Measurements from ENCODE around the gene PMF1. TPM values are rescaled to one million over a fixed set of nuclear protein-coding genes. Genes with fewer than 3 reads are reported as not detected.

The PMF1 gene
- total RNA-seq, 1 experiment from 2014 or later, result 109 TPM

DNA sequence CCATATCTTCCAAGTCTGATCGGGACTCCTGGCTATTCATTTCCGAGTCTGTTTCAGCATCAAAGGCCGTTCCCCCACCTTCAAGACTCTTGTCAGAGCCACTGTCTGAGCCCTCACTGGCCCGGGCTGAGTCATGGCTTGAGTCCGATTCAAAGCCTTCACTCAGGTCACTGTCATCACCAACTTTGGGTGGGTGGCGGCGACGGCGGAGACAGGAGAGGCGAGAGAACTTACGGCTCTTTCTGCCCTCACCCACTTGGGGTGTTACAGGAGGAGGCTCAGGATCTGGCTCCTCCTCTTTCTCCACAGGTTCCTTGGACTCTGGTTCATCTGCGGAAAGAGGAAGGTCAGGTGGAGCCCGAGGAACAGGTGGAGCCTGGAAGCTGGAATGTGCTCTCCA, 53.2 kb downstream of the PMF1 start:
- no peak for DNase-seq (ENCODE audit: low read depth)

DNA sequence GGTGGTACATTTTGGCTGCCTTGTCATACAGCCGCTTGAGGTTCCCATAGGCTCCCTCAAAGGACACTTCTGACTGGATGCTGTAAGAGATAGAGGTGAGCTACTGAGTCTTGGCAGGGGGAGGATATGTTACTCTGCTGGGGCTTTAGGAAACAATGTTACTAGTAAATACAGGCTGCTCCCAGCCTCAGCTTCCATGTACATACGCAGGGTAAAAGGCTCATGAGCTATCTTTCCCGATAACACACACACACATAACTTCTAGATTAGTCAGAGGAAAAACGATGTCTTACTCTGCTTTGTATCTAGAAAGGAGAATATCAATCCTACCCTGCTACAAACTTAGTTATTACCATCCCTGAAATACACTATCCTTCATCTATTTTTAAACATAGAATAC, 55.5 kb downstream of the PMF1 start:
- no peak for DNase-seq (ENCODE audit: low read depth)

GRCh38 chr1:156270314-156270713, 57.5 kb downstream of the PMF1 start:
- DNase-seq (ENCODE audit: low read depth), result no peak

- DNase-seq (ENCODE audit: low read depth), result no peak
Measured at GRCh38 chr1:156276532-156276931, 63.7 kb downstream of the PMF1 start.

GRCh38 chr1:156276966-156277381, 64.2 kb downstream of the PMF1 start:
- DNase-seq (ENCODE audit: low read depth), result no peak

DNA sequence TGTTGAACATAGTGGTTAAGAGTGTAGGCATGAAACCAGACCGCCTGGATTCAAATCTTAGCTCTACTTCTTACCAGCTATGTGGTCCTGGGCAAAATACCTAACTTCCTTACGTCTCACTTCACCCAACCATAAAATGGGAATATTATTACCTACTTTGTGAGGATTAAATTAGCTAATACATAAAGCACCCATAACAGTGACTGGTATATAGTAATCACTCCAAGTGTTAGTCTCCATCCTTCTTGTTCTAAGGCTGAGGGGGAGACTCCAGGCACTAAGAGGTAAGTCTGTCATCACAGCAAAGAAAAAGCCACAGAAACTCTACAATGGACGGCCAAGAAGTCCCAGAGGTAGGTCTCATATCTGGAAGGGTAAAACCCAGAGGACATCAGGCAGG, 67.0 kb downstream of the PMF1 start:
- DNase-seq (ENCODE audit: low read depth), result no peak

DNA sequence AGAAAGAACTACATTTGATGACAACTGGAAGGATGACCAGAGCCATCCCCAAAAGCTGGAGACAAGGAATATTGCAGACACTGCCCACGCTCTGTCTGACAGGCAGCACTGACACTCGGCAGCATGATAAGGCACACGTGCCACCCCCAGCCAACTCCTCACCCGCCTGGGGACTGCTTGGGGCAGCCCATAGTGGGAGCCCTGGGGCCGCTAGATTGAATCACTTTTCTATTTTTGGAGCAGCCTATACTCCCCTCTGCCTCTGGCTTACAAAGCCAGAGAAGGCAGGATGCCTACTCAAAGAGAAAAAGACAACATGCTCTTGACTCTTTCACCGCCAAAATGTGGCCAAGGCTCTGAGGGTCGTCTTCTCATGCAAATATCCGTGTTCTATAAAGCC, 68.5 kb downstream of the PMF1 start:
- peak; percentile 45 for DNase-seq (ENCODE audit: low read depth)

GRCh38 chr1:156281693-156282478, 69.1 kb downstream of the PMF1 start:
- peak; percentile 48 for DNase-seq (ENCODE audit: low read depth)

DNA sequence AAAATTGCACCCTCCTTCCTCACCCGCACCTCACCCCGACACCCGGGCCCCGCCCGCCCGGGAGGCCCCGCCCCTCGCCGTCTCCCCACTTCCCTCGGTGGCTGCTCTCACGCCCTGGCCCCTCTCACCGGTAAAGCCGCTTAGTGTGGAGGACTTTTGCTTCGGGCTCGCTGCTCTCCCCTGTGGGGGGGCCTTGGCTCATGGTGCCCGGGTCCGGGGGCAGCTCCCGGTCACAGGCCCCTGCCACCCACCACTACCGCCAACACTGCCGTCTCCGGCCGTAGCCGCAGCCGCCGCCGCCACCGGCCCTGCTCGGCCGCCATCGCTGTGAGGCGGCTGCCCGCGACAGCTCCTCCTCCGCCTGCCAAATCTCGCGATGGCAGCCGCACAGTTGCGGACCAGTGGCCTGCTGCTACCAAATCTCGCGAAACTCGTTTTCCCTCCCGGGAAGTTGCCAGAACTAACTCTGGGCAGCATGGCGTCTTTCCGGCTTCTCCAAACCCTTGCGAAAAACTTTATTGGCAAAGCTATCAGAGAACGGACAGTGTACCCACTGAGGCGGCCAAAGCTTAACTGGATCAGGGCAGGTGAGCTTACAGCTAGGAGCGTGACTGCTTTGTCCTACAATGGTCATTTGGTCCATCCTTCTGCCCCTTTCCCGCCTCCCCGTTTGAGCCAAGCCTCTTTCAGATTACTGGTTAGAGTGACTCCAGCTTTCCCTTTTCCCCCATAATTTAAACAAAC, 69.8 kb downstream of the PMF1 start, which contains the start of gene SMG5:
Gene SMG5, minus strand, starts transcription at position 347 of the 744 bp plus-strand sequence. Its CDS starts 145 bp downstream, at position 202.
- peak; percentile 99 for DNase-seq (ENCODE audit: low read depth)

DNA sequence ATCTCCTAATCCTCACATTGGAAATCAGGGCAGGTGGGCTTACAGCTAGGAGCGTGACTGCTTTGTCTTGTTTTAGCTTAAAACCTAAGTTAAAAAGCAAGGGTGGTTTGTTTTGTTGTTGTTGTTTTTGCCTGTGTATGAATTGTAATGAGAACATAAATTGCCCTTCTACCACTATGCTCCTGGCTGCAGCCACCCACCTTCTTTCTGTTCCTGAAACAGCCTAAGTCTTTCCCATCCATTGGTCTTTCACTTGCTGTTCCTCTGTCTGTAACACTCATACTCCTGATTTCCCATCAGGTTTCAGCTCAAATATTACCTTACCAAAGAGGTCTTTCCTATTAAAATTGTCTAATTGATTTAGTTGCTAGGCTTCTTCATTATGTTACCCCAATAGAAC, 70.7 kb downstream of the PMF1 start:
- no peak for DNase-seq (ENCODE audit: low read depth)

- no peak for DNase-seq (ENCODE audit: low read depth)
Measured at GRCh38 chr1:156284112-156284511, 71.3 kb downstream of the PMF1 start, which contains the start of gene TMEM79. Gene TMEM79, plus strand, starts transcription at chr1:156284325. Its CDS starts 902 bp downstream, at chr1:156285227.

DNA sequence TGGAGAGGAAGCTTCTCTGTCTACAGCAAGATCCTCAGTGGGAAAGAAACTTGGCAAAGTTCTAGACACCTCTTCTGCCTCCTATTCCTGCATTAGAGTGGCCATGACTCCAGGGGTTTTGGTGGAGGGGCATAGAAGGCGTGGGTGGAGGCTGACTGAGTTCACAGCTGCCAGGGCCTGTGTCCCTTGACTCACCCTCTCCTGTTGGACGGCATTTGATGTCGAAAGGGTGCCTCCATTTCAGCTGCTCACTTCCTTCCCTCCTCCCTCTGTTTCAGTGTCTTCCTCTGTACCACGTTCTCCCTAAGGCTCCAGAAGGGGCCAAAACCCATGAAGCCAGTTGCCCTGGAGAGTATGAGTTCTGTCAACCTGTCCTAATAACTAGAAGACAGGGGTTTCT, 72.0 kb downstream of the PMF1 start:
- DNase-seq (ENCODE audit: low read depth), result no peak

- no peak for DNase-seq (ENCODE audit: low read depth)
Measured at GRCh38 chr1:156285437-156285836, 72.6 kb downstream of the PMF1 start.

- no peak for DNase-seq (ENCODE audit: low read depth)
Measured at GRCh38 chr1:156286061-156286460, 73.3 kb downstream of the PMF1 start.

Other genes starting within 250 kb of the PMF1 start
- gene ARHGEF2, start 234.5 kb upstream of the PMF1 start, total RNA-seq (2014; rRNA removed; shearing (Covaris generic)), result 47.3 and 51.6 TPM in 2 replicates
- 1,065 and 1,666 TPM in 2 replicates for gene SSR2, start 192.1 kb upstream of the PMF1 start, total RNA-seq (2014; rRNA removed; shearing (Covaris generic))
- 18.8 and 26.5 TPM in 2 replicates for gene UBQLN4, start 159.2 kb upstream of the PMF1 start, total RNA-seq (2014; rRNA removed; shearing (Covaris generic))
- 41.7 and 60.2 TPM in 2 replicates for gene LAMTOR2, start 158.2 kb upstream of the PMF1 start, total RNA-seq (2014; rRNA removed; shearing (Covaris generic))
- gene RAB25, start 151.8 kb upstream of the PMF1 start, total RNA-seq (2014; rRNA removed; shearing (Covaris generic)), result not detected in 2 replicates
- 2.5 and 3.2 TPM in 2 replicates for gene MEX3A, start 130.5 kb upstream of the PMF1 start, total RNA-seq (2014; rRNA removed; shearing (Covaris generic))
- 396 and 698 TPM in 2 replicates for gene LMNA, start 98.3 kb upstream of the PMF1 start, total RNA-seq (2014; rRNA removed; shearing (Covaris generic))
- gene SEMA4A, start 59.4 kb upstream of the PMF1 start, total RNA-seq (2014; rRNA removed; shearing (Covaris generic)), result 0.37 and 1.3 TPM in 2 replicates
- gene SLC25A44, start 18.9 kb upstream of the PMF1 start, total RNA-seq (2014; rRNA removed; shearing (Covaris generic)), result 18.5 and 25.8 TPM in 2 replicates
- gene BGLAP, start 29.2 kb downstream of the PMF1 start, total RNA-seq (2014; rRNA removed; shearing (Covaris generic)), result not detected in 2 replicates
- 0.37 and 1.0 TPM in 2 replicates for gene PAQR6, start 35.0 kb downstream of the PMF1 start, total RNA-seq (2014; rRNA removed; shearing (Covaris generic))
- 66.7 and 97.0 TPM in 2 replicates for gene SMG5, start 69.8 kb downstream of the PMF1 start, total RNA-seq (2014; rRNA removed; shearing (Covaris generic))
- 2.1 and 2.2 TPM in 2 replicates for gene TMEM79, start 71.3 kb downstream of the PMF1 start, total RNA-seq (2014; rRNA removed; shearing (Covaris generic))
- 95.1 and 99.0 TPM in 2 replicates for gene GLMP, start 82.7 kb downstream of the PMF1 start, total RNA-seq (2014; rRNA removed; shearing (Covaris generic))
- gene VHLL, start 86.3 kb downstream of the PMF1 start, total RNA-seq (2014; rRNA removed; shearing (Covaris generic)), result not detected in 2 replicates
- gene CCT3, start 125.3 kb downstream of the PMF1 start, total RNA-seq (2014; rRNA removed; shearing (Covaris generic)), result 406 and 432 TPM in 2 replicates
- not detected in 2 replicates for gene TSACC, start 125.5 kb downstream of the PMF1 start, total RNA-seq (2014; rRNA removed; shearing (Covaris generic))
- gene RHBG, start 156.2 kb downstream of the PMF1 start, total RNA-seq (2014; rRNA removed; shearing (Covaris generic)), result not detected in 2 replicates